Neural progenitor cell (in vitro differentiated cells): Measurements from ENCODE around the gene HTR1B. TPM values are rescaled to one million over a fixed set of nuclear protein-coding genes. Genes with fewer than 3 reads are reported as not detected.

ENCODE experiments used
- DNase-seq: peaks from one replicate; pipeline ENCODE4 v3.0.0-alpha.2; 2016; ENCODE audit warnings: low spot score
- H2AFZ ChIP-seq: fragments of 200-600 bp; sonication (generic); replicated peaks from 2 replicates; pipeline ENCODE4 v1.6.1; 2016; ENCODE audit warnings: antibody characterized with exemption
- H3F3A ChIP-seq: fragments of 200-600 bp; sonication (generic); 2 replicates; pipeline ENCODE4 v1.6.1; 2016; ENCODE audit warnings: antibody characterized with exemption, low read depth
- H3K27ac ChIP-seq: fragments of 200-600 bp; sonication (generic); 2 replicates; pipeline ENCODE4 v1.5.1; 2016; ENCODE audit warnings: mild to moderate bottlenecking
- H3K27me3 ChIP-seq: fragments of 200-600 bp; sonication (generic); 2 replicates; pipeline ENCODE4 v1.6.1; 2016; ENCODE audit warnings: mild to moderate bottlenecking, moderate library complexity
- H3K36me3 ChIP-seq: fragments of 200-600 bp; sonication (generic); 2 replicates; pipeline ENCODE4 v1.5.1; 2016
- H3K4me1 ChIP-seq: fragments of 200-600 bp; sonication (generic); 2 replicates; pipeline ENCODE4 v1.6.1; 2016; ENCODE audit warnings: mixed run types
- H3K4me2 ChIP-seq: fragments of 200-600 bp; sonication (generic); 2 replicates; pipeline ENCODE4 v1.6.1; 2016
- H3K4me3 ChIP-seq: fragments of 200-600 bp; sonication (generic); 2 replicates; pipeline ENCODE4 v1.5.1; 2016
- H3K79me2 ChIP-seq: fragments of 200-600 bp; sonication (generic); 2 replicates; pipeline ENCODE4 v1.6.1; 2016; ENCODE audit warnings: low read depth
- H3K9ac ChIP-seq: fragments of 200-600 bp; sonication (generic); 2 replicates; pipeline ENCODE4 v1.6.1; 2016
- H3K9me3 ChIP-seq: fragments of 200-600 bp; sonication (generic); 2 replicates; pipeline ENCODE4 v1.5.1; 2016; ENCODE audit warnings: low read depth
- H4K20me1 ChIP-seq: fragments of 200-600 bp; sonication (generic); 2 replicates; pipeline ENCODE4 v1.6.1; 2016; ENCODE audit warnings: low read depth
- H3K27ac Mint-ChIP-seq: 3 replicates; pipeline ENCODE4 v1.8.0; 2021; ENCODE audit warnings: mixed read lengths
- H3K27me3 Mint-ChIP-seq: 2 replicates; pipeline ENCODE4 v1.8.0; 2022; ENCODE audit warnings: low read depth, mild to moderate bottlenecking, inconsistent platforms, moderate library complexity, mixed read lengths; ENCODE audit not compliant: insufficient read depth
- H3K36me3 Mint-ChIP-seq: 3 replicates; pipeline ENCODE4 v1.8.0; 2021; ENCODE audit warnings: mixed read lengths
- H3K4me1 Mint-ChIP-seq: 3 replicates; pipeline ENCODE4 v1.8.0; 2021; ENCODE audit warnings: mixed read lengths
- H3K4me3 Mint-ChIP-seq: 3 replicates; pipeline ENCODE4 v1.8.0; 2021; ENCODE audit warnings: mild to moderate bottlenecking, moderate library complexity, mixed read lengths
- H3K9me3 Mint-ChIP-seq: 3 replicates; pipeline ENCODE4 v1.8.0; 2020; ENCODE audit warnings: mixed read lengths
- CTCF ChIP-seq: fragments of 200-600 bp; sonication (generic); IDR thresholded peaks from 2 replicates; pipeline ENCODE4 v1.5.1; 2017; ENCODE audit warnings: antibody characterized with exemption, mild to moderate bottlenecking
- EZH2 ChIP-seq: fragments of 200-600 bp; sonication (generic); IDR thresholded peaks from 2 replicates; pipeline ENCODE4 v1.6.1; 2017; ENCODE audit warnings: antibody characterized with exemption, mild to moderate bottlenecking, moderate library complexity
- EZH2phosphoT487 ChIP-seq: fragments of 200-600 bp; sonication (generic); IDR thresholded peaks from 2 replicates; pipeline ENCODE4 v1.6.1; 2017; ENCODE audit warnings: antibody characterized with exemption
- total RNA-seq: library from RNA; depleted of rRNA; stranded (reverse); fragments of >200 nt; gene quantifications from 2 replicates; pipeline ENCODE4 v1.2.3, GENCODE V29; 2015; ENCODE audit warnings: low replicate concordance

The HTR1B gene
- total RNA-seq: not detected in 2 replicates

GRCh38 chr6:77463308-77463860 lies at the start of gene HTR1B:
Gene HTR1B, minus strand, starts transcription at chr6:77463491. Its CDS starts 88 bp downstream, at chr6:77463403.
- Histone ChIP-seq H3K27me3 (peaks cover 80% of the 10 kb centered on the region), H3K36me3 (no peaks in the 10 kb centered on the region), H3K4me2 (peak within 1 kb of the TSS; percentile 94), H3K4me3 (peak within 1 kb of the TSS; percentile 72), H3K9ac (no peak within 1 kb of the TSS), H3F3A (no peaks in the 10 kb centered on the region), H3K4me1 (peaks cover 14% of the 10 kb centered on the region), H3K79me2 (no peaks in the 10 kb centered on the region), H3K9me3 (no peaks in the 10 kb centered on the region), H3K27ac (no peak within 1 kb of the TSS), H2AFZ (peak within 1 kb of the TSS; percentile 97), H4K20me1 (no peaks in the 10 kb centered on the region)
- no peaks in the 10 kb centered on the region for H3K9me3 Mint-ChIP-seq
- H3K4me3 Mint-ChIP-seq: peak within 1 kb of the TSS; percentile 82
- no peak within 1 kb of the TSS for H3K27ac Mint-ChIP-seq
- peaks cover 21% of the 10 kb centered on the region for H3K4me1 Mint-ChIP-seq
- peak; percentile 37 for DNase-seq
- TF ChIP-seq EZH2phosphoT487 (no peak), CTCF (no peak), EZH2 (peak; percentile 18)
- peaks cover 41% of the 10 kb centered on the region for H3K27me3 Mint-ChIP-seq
- no peaks in the 10 kb centered on the region for H3K36me3 Mint-ChIP-seq

DNA sequence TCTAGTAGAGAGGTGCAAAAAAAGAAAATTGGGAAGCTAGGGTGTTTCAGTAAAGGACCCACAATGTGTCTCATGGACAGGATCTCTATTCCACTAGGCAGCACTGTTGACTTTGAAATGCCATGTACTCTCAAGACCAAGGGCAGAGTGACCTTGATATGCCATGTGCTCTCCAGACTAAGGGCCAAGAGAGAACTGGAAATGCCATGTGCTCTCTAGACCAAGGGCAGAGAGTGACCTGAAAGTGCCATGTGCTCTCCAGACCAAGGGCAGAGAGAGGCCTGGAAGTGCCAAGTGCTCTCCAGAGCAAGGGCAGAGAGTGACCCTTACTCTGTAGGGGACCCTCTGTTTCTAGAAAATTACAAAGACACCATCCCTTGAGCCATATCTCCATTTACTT lies 49.3 kb upstream of the HTR1B start:
- TF ChIP-seq EZH2 (no peak), CTCF (no peak), EZH2phosphoT487 (no peak)
- Histone ChIP-seq H3F3A (no peaks in the 10 kb centered on the region), H3K9me3 (no peaks in the 10 kb centered on the region), H3K36me3 (no peaks in the 10 kb centered on the region), H3K4me2 (no peak overlapping the region), H3K27ac (no peak overlapping the region), H3K9ac (no peak overlapping the region), H3K4me3 (no peak overlapping the region), H3K4me1 (peaks cover 4% of the 10 kb centered on the region), H2AFZ (no peak overlapping the region), H3K27me3 (no peaks in the 10 kb centered on the region), H4K20me1 (no peaks in the 10 kb centered on the region), H3K79me2 (no peaks in the 10 kb centered on the region)
- H3K36me3 Mint-ChIP-seq: no peaks in the 10 kb centered on the region
- H3K4me1 Mint-ChIP-seq: no peaks in the 10 kb centered on the region
- H3K4me3 Mint-ChIP-seq: no peak overlapping the region
- H3K9me3 Mint-ChIP-seq: peaks cover 13% of the 10 kb centered on the region
- no peak overlapping the region for H3K27ac Mint-ChIP-seq
- DNase-seq: no peak
- peaks cover 3% of the 10 kb centered on the region for H3K27me3 Mint-ChIP-seq

- H3K27ac ChIP-seq: no peak overlapping the region
- H3K4me1 Mint-ChIP-seq: no peaks in the 10 kb centered on the region
Measured at GRCh38 chr6:77511860-77512259, 48.6 kb upstream of the HTR1B start.

More at GRCh38 chr6:77511860-77512259, 48.6 kb upstream of the HTR1B start:
- H3K27me3 Mint-ChIP-seq: peaks cover 3% of the 10 kb centered on the region
- H3K9me3 Mint-ChIP-seq: peaks cover 13% of the 10 kb centered on the region
- no peak for DNase-seq
- Histone ChIP-seq H2AFZ (no peak overlapping the region), H3K79me2 (no peaks in the 10 kb centered on the region), H3K4me1 (peaks cover 4% of the 10 kb centered on the region), H3K4me3 (no peak overlapping the region), H4K20me1 (no peaks in the 10 kb centered on the region), H3F3A (no peaks in the 10 kb centered on the region), H3K9ac (no peak overlapping the region), H3K9me3 (no peaks in the 10 kb centered on the region), H3K27me3 (no peaks in the 10 kb centered on the region), H3K4me2 (no peak overlapping the region), H3K36me3 (no peaks in the 10 kb centered on the region)
- H3K36me3 Mint-ChIP-seq: no peaks in the 10 kb centered on the region
- H3K27ac Mint-ChIP-seq: no peak overlapping the region
- H3K4me3 Mint-ChIP-seq: no peak overlapping the region
- no peak for TF ChIP-seq EZH2
- TF ChIP-seq CTCF: no peak
- TF ChIP-seq EZH2phosphoT487: no peak
